ENCODE results near the gene MEN1.

- TF ChIP-seq, protein P1, sequence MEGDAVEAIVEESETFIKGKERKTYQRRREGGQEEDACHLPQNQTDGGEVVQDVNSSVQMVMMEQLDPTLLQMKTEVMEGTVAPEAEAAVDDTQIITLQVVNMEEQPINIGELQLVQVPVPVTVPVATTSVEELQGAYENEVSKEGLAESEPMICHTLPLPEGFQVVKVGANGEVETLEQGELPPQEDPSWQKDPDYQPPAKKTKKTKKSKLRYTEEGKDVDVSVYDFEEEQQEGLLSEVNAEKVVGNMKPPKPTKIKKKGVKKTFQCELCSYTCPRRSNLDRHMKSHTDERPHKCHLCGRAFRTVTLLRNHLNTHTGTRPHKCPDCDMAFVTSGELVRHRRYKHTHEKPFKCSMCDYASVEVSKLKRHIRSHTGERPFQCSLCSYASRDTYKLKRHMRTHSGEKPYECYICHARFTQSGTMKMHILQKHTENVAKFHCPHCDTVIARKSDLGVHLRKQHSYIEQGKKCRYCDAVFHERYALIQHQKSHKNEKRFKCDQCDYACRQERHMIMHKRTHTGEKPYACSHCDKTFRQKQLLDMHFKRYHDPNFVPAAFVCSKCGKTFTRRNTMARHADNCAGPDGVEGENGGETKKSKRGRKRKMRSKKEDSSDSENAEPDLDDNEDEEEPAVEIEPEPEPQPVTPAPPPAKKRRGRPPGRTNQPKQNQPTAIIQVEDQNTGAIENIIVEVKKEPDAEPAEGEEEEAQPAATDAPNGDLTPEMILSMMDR (IDR thresholded peaks at IDR 0.05): no peak
- TF ChIP-seq TCF7L2 (IDR thresholded peaks at IDR 0.05; ENCODE audit: low read depth, low read length): no peak
- TF ChIP-seq SIN3A (IDR thresholded peaks at IDR 0.05; ENCODE audit: borderline replicate concordance, insufficient read depth, low read depth, low read length): no peak
- TF ChIP-seq REST (IDR thresholded peaks at IDR 0.05; ENCODE audit: insufficient read depth in 1 of 2, low read depth in 2 of 2, low read length in 1 of 2): no peak
Observed at GRCh38 chr11:64762277-64762673, 48.1 kb downstream of the MEN1 start.

All from Panc1 (cell line).